ENCODE measurements around the gene LRRC1. TPM values are rescaled to one million over a fixed set of nuclear protein-coding genes. Genes with fewer than 3 reads are reported as not detected.

Gene LRRC1
- total RNA-seq, 1 experiment from 2014 or later = 10.3 TPM

DNA sequence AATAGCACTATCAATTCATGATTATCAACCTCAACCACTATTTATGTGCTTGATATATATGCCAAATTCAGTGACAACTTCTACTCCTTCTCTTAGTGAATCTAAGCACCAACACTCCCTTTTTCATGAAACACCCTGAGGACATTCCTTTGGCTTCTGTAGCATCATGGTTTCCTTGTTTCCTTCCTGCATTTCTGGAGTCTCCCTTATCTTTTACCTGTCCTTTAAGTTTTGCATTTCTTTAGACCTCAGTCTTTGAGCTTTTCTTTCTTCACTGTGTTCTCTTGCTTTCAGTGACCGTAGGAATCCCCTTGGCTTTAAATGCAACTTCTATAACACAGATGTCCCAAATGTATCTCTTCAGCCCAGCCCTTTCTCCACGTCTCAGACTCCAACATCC lies 172.6 kb downstream of the LRRC1 start:
- peaks cover 7% of the 10 kb centered on the region for H3K4me1 ChIP-seq (ENCODE audit: insufficient read depth, low read length)
- H2BK20ac ChIP-seq (ENCODE audit: low read depth, low read length, poor library complexity, severe bottlenecking) = no peak overlapping the region
- no peak overlapping the region for H4K5ac ChIP-seq (ENCODE audit: insufficient read length, low read depth, low read length)
- H3K23ac ChIP-seq (ENCODE audit: insufficient read length, low read depth, low read length) = no peak overlapping the region
- no peaks in the 10 kb centered on the region for H3K79me1 ChIP-seq (ENCODE audit: insufficient read depth, low read depth, low read length, poor library complexity, severe bottlenecking)
- H3K23me2 ChIP-seq (ENCODE audit: insufficient read length, low read depth, low read length, poor library complexity, severe bottlenecking) = no peaks in the 10 kb centered on the region
- no peak for DNase-seq
- H3K4me2 ChIP-seq (ENCODE audit: insufficient read depth, insufficient read length, low read length) = no peak overlapping the region
- no peak overlapping the region for H2AK5ac ChIP-seq (ENCODE audit: insufficient read length, low read length)
- TF ChIP-seq, protein P1, sequence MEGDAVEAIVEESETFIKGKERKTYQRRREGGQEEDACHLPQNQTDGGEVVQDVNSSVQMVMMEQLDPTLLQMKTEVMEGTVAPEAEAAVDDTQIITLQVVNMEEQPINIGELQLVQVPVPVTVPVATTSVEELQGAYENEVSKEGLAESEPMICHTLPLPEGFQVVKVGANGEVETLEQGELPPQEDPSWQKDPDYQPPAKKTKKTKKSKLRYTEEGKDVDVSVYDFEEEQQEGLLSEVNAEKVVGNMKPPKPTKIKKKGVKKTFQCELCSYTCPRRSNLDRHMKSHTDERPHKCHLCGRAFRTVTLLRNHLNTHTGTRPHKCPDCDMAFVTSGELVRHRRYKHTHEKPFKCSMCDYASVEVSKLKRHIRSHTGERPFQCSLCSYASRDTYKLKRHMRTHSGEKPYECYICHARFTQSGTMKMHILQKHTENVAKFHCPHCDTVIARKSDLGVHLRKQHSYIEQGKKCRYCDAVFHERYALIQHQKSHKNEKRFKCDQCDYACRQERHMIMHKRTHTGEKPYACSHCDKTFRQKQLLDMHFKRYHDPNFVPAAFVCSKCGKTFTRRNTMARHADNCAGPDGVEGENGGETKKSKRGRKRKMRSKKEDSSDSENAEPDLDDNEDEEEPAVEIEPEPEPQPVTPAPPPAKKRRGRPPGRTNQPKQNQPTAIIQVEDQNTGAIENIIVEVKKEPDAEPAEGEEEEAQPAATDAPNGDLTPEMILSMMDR (conservative IDR thresholded peaks at IDR 0.05) = no peak
- H3T11ph ChIP-seq (ENCODE audit: low read length) = no peak overlapping the region
- H2AFZ ChIP-seq (ENCODE audit: low read length) = no peak overlapping the region
- H4K8ac ChIP-seq (replicated peaks; ENCODE audit: insufficient read length, low read depth, low read length) = no peak overlapping the region
- H3K4ac ChIP-seq (ENCODE audit: low read depth, low read length) = no peak overlapping the region
- Mint-ChIP-seq H3K9me3 (no peaks in the 10 kb centered on the region), H3K27me3 (ENCODE audit: low read depth) (no peaks in the 10 kb centered on the region), H3K4me1 (peaks cover 25 to 26% of the 10 kb centered on the region in 2 experiments), H3K4me3 (no peak overlapping the region), H3K36me3 (ENCODE audit: insufficient read depth in 1 of 3, low read depth in 3 of 3) (no peaks in the 10 kb centered on the region; a peak in 1 of 7 replicates), H3K27ac (peak overlapping the region in 1 of 3 experiments; percentile 80; a peak in 3 of 7 replicates)
- no peaks in the 10 kb centered on the region for H3K79me2 ChIP-seq (ENCODE audit: insufficient read depth, low read length)
- no peak overlapping the region for H2BK120ac ChIP-seq (ENCODE audit: low read depth, low read length, poor library complexity, severe bottlenecking)
- no peak overlapping the region for H3K56ac ChIP-seq (ENCODE audit: insufficient read length, low read depth, low read length)
- WGBS (ENCODE audit: extremely low coverage, insufficient read length, low lambda C conversion rate) = no CpG with 5 or more reads among the region's 2 CpGs
- no peak overlapping the region for H3K9ac ChIP-seq (ENCODE audit: extremely low read depth, insufficient read length, low read length)
- no peaks in the 10 kb centered on the region for H4K20me1 ChIP-seq (ENCODE audit: control insufficient read depth, insufficient read depth, insufficient read length)
- H3K27me3 ChIP-seq (ENCODE audit: insufficient read depth, low read length) = no peaks in the 10 kb centered on the region
- H2BK15ac ChIP-seq (ENCODE audit: low read depth, low read length) = no peak overlapping the region
- H4K91ac ChIP-seq (ENCODE audit: insufficient read length, low read depth, low read length) = no peak overlapping the region
- H3K27ac ChIP-seq (ENCODE audit: insufficient read length, low read depth, low read length) = no peak overlapping the region
- no peaks in the 10 kb centered on the region for H3K9me3 ChIP-seq (ENCODE audit: control insufficient read depth, low read depth, low read length)
- no peak overlapping the region for H2BK5ac ChIP-seq (ENCODE audit: insufficient read length, low read length)
- no peak overlapping the region for H2BK12ac ChIP-seq (ENCODE audit: insufficient read length, low read depth, low read length)
- no peak overlapping the region for H3K18ac ChIP-seq (ENCODE audit: insufficient read length, low read depth, low read length)
- no peak overlapping the region for H3K14ac ChIP-seq (ENCODE audit: insufficient read depth, low read length)

Other genes starting within 250 kb of the LRRC1 start
- 48.2 and 55.5 TPM in 2 replicates for gene GCLC, start 249.9 kb upstream of the LRRC1 start, total RNA-seq (2021)
- gene KLHL31, start 129.2 kb upstream of the LRRC1 start, total RNA-seq (2021) = 0.09 and 0.17 TPM in 2 replicates

Measured in H9 (cell line).